K562 (cell line): Measurements from ENCODE around the gene SRF. TPM values are rescaled to one million over a fixed set of nuclear protein-coding genes. Genes with fewer than 3 reads are reported as not detected.

Experiments used
- ARID1B ChIP-seq: fragments of 450-650 bp; IDR thresholded peaks from 2 replicates; pipeline ENCODE4 v1.6.1; 2016; ENCODE audit warnings: antibody characterized with exemption, mild to moderate bottlenecking, inconsistent platforms
- ATF7 ChIP-seq: fragments of 450-650 bp; IDR thresholded peaks from 2 replicates; pipeline ENCODE4 v1.7.1; 2014; ENCODE audit warnings: mild to moderate bottlenecking, moderate library complexity
- CREBBP ChIP-seq: IDR thresholded peaks from one replicate; pipeline ENCODE4 v1.6.1; 2012; ENCODE audit warnings: low read depth, mild to moderate bottlenecking, control low read depth, inconsistent platforms, low read length
- HEY1 ChIP-seq: fragments of 250-450 bp; sonication (Bioruptor Pico); IDR thresholded peaks from 2 replicates; pipeline ENCODE4 v1.5.0; 2020; ENCODE audit warnings: mild to moderate bottlenecking, moderate library complexity, borderline replicate concordance
- MYNN ChIP-seq, 2 experiments: sonication (generic); formaldehyde crosslinking in 1 of 2; IDR thresholded peaks; 2 replicates each; pipeline versions ENCODE4 v1.5.0 to v1.6.1; 2016 to 2020; ENCODE audit warnings: antibody characterized with exemption in 1 of 2, missing genetic modification reagents in 1 of 2
- OTX1 ChIP-seq: fragments of 450-650 bp; formaldehyde crosslinking; IDR thresholded peaks from 2 replicates; pipeline ENCODE4 v1.4.0; 2022; ENCODE audit warnings: mild to moderate bottlenecking
- ZNF518B ChIP-seq: fragments of 250-450 bp; sonication (Bioruptor Pico); IDR thresholded peaks from 2 replicates; pipeline ENCODE4 v1.5.0; 2021; ENCODE audit warnings: mild to moderate bottlenecking, moderate library complexity
- polyA plus RNA-seq, 8 experiments: library from polyadenylated mRNA; depleted of rRNA in 4 of 8; stranded (reverse) in 5 of 8; unstranded in 3 of 8; fragments of >200 nt; fragmentation: Nextera tagmentation in 2 of 8; fragmentation: Illumina TruSeq in 1 of 8; extraction: Ambion mirVana in 2 of 8; extraction: Trizol in 1 of 8; gene quantifications; 2 replicates each; pipeline versions ENCODE4 v1.2.1 to v1.2.3, GENCODE V29; 2011 to 2014; ENCODE audit warnings: inconsistent platforms in 1 of 8, missing spikeins in 1 of 8
- total RNA-seq, 7 experiments: library from RNA; depleted of rRNA in 6 of 7; stranded (reverse); fragments of >200 nt in 6 of 7; fragmentation: Illumina TruSeq in 2 of 7; extraction: Trizol in 2 of 7; gene quantifications; 2 replicates each; pipeline versions ENCODE4 v1.2.1 to v1.2.3, GENCODE V29; 2011 to 2021; ENCODE audit warnings: low replicate concordance in 1 of 7
- TF ChIP-seq, protein P1 (sequence below): fragments of 250-450 bp; sonication (Bioruptor Pico); IDR thresholded peaks from 2 replicates; pipeline ENCODE4 v1.8.0; 2021; ENCODE audit warnings: moderate library complexity, mild to moderate bottlenecking, inconsistent platforms
- TF ChIP-seq, protein P2 (sequence below): sonication (generic); formaldehyde crosslinking; IDR thresholded peaks from 2 replicates; pipeline ENCODE4 v1.8.0; 2022; ENCODE audit warnings: mild to moderate bottlenecking, low read depth, missing genetic modification reagents

Gene SRF
- total and polyA plus RNA-seq, 9 of the 15 experiments (the other 6 are each of a cell fraction or from before 2014, with no cell fraction given): 2.5 to 37.0 (median 24.6) TPM

DNA sequence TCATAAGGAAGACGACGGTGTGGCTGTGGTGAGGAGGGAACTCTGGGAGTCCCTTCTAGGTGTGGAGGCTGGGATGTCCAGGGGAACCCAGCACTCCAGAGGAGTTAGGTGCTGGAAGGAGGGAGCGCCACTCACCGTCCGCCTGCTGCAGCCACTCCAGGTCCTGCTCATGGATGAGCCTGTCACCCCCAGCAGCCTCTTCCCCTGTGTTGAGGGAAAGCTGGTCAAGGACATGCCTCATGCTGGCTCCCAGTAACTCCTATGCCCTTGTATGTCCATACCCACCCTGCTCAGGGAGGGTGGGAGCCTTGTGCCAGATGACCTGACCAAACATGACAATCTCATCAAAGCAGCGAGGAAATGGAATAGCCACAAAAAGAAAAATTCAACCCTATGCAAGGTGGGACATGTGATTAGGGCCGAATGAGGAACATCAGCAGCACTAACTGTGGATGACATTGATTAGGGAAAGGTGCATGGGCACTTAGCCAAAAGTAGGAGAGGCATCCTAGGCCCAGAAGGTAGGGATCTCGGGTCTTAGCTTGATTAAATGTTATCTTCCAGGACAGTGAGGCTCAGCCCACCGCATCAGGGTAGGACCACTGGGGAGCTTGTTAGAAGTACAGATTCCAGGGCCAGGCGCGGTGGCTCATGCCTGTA is 55.3 kb downstream of the SRF start (continued):
- TF ChIP-seq MYNN (IDR thresholded peaks at IDR 0.05) (0 out of 2 replicates have a peak, but pooled peaks have one; percentile 9), MYNN (CRISPR knock-in tag; IDR thresholded peaks at IDR 0.05) (no peak), CREBBP (no peak), ARID1B (peak; percentile 69), OTX1 (no peak), HEY1 (CRISPR knock-in tag) (no peak), ATF7 (no peak), ZNF518B (CRISPR knock-in tag) (no peak)
- TF ChIP-seq, protein P1, sequence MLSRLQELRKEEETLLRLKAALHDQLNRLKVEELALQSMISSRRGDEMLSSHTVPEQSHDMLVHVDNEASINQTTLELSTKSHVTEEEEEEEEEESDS: no peak
- TF ChIP-seq, protein P2, sequence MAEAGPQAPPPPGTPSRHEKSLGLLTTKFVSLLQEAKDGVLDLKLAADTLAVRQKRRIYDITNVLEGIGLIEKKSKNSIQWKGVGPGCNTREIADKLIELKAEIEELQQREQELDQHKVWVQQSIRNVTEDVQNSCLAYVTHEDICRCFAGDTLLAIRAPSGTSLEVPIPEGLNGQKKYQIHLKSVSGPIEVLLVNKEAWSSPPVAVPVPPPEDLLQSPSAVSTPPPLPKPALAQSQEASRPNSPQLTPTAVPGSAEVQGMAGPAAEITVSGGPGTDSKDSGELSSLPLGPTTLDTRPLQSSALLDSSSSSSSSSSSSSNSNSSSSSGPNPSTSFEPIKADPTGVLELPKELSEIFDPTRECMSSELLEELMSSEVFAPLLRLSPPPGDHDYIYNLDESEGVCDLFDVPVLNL: no peak
